Osteocyte (in vitro differentiated cells): ENCODE data around the gene ITGB8. TPM values are rescaled to one million over a fixed set of nuclear protein-coding genes. Genes with fewer than 3 reads are reported as not detected.

ENCODE experiments used
- DNase-seq: peaks from one replicate; pipeline ENCODE4 v3.0.0; 2021; ENCODE audit warnings: mixed read lengths; ENCODE audit not compliant: unreplicated experiment; ENCODE audit errors: extremely low spot score
- H3K27ac Mint-ChIP-seq: one replicate; pipeline ENCODE4 v1.8.0; 2021; ENCODE audit warnings: mild to moderate bottlenecking, mixed read lengths; ENCODE audit not compliant: unreplicated experiment
- H3K27me3 Mint-ChIP-seq: one replicate; pipeline ENCODE4 v1.8.0; 2021; ENCODE audit warnings: mixed read lengths; ENCODE audit not compliant: unreplicated experiment
- H3K36me3 Mint-ChIP-seq: one replicate; pipeline ENCODE4 v1.8.0; 2021; ENCODE audit warnings: mixed read lengths; ENCODE audit not compliant: unreplicated experiment
- H3K4me1 Mint-ChIP-seq: one replicate; pipeline ENCODE4 v1.8.0; 2021; ENCODE audit warnings: mixed read lengths; ENCODE audit not compliant: unreplicated experiment
- H3K4me3 Mint-ChIP-seq: one replicate; pipeline ENCODE4 v1.8.0; 2021; ENCODE audit warnings: mild to moderate bottlenecking, moderate library complexity, mixed read lengths; ENCODE audit not compliant: unreplicated experiment
- H3K9me3 Mint-ChIP-seq: one replicate; pipeline ENCODE4 v1.8.0; 2021; ENCODE audit warnings: mixed read lengths; ENCODE audit not compliant: unreplicated experiment
- total RNA-seq: library from RNA; stranded (reverse); gene quantifications from 2 replicates; pipeline ENCODE4 v1.2.1, GENCODE V29; 2021
- TF ChIP-seq, protein P1 (sequence below): fragments of 200-600 bp; sonication (generic); IDR thresholded peaks from 2 replicates; pipeline ENCODE4 v1.5.0; 2021; ENCODE audit warnings: antibody characterized with exemption, mild to moderate bottlenecking, moderate library complexity

ITGB8 gene
- total RNA-seq, 1 donor from 2014 or later: 2.4 TPM

DNA sequence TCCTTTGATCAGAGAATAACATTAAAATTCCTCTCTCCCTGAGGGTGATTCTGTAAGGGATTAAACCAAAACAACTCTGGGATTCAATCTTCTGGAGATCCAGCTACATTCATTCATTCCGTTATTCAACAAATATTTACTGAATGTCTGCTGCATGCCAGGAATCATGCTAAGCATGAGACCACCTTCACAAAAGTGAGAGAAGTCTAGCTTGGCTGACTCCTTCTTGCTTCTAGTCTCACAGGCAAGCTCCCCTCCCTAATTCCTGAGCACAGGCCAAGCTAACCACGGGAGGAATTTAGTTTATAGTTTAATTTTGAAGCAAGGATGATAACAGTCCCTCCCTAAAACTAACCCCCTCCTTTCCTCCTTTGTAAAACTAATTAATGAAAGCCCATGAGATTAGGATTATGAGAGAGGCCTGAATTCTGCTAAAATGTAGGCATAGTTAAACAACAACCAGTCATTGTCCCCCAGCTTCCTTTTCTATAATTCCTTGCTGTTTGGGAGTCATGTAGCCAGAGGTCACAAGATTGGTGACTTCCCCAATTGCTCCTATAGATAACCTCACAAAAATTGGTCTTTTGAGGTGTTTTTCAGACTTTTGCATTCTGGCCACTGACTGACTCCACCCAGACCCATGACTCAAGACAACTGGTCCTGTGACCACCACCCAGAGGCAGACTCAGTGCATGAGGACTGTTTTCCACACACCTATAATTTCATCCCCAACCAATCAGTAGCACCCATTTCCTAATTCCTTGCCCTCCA is 113.5 kb downstream of the ITGB8 start:
- H3K36me3 Mint-ChIP-seq: no peaks in the 10 kb centered on the region
- no peak for DNase-seq
- peaks cover 9% of the 10 kb centered on the region for H3K9me3 Mint-ChIP-seq
- H3K27ac Mint-ChIP-seq: no peak overlapping the region
- H3K4me3 Mint-ChIP-seq: no peak overlapping the region
- TF ChIP-seq, protein P1, sequence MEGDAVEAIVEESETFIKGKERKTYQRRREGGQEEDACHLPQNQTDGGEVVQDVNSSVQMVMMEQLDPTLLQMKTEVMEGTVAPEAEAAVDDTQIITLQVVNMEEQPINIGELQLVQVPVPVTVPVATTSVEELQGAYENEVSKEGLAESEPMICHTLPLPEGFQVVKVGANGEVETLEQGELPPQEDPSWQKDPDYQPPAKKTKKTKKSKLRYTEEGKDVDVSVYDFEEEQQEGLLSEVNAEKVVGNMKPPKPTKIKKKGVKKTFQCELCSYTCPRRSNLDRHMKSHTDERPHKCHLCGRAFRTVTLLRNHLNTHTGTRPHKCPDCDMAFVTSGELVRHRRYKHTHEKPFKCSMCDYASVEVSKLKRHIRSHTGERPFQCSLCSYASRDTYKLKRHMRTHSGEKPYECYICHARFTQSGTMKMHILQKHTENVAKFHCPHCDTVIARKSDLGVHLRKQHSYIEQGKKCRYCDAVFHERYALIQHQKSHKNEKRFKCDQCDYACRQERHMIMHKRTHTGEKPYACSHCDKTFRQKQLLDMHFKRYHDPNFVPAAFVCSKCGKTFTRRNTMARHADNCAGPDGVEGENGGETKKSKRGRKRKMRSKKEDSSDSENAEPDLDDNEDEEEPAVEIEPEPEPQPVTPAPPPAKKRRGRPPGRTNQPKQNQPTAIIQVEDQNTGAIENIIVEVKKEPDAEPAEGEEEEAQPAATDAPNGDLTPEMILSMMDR: no peak
- H3K4me1 Mint-ChIP-seq: no peaks in the 10 kb centered on the region
- peaks cover 4% of the 10 kb centered on the region for H3K27me3 Mint-ChIP-seq

DNA sequence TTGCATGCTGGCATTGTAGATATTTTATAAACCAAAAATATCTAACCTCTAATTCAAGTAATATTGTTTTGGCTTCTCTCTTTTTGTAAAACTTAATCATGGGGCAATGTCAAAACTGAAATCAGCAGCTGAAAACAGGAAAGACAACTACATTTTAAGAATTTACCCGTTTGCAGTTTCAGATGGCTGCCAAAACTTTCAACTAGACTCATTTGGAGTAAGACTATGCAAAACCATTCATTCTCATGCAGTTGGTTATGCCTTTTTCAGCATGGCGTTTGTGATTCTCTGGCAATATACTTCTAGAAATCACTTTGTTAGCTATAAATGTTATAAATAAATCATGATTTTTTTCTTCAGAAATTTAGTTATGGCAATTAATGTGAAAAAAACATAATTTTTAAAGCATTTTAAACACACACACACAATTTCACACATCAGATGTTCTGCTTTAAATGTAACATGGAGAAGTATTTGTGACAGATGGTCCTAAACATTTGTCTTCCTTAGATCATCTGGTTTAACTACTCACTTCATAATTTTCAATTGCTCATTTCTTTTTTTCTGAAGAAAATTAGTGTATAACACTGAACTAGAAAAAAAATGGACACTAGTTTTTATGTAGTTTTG is 116.4 kb downstream of the ITGB8 start:
- H3K4me3 Mint-ChIP-seq: no peak overlapping the region
- H3K27ac Mint-ChIP-seq: no peak overlapping the region
- DNase-seq: no peak
- H3K27me3 Mint-ChIP-seq: peaks cover 4% of the 10 kb centered on the region
- no peaks in the 10 kb centered on the region for H3K4me1 Mint-ChIP-seq
- TF ChIP-seq, protein P1: no peak
- H3K36me3 Mint-ChIP-seq: no peaks in the 10 kb centered on the region
- H3K9me3 Mint-ChIP-seq: peaks cover 9% of the 10 kb centered on the region

DNA sequence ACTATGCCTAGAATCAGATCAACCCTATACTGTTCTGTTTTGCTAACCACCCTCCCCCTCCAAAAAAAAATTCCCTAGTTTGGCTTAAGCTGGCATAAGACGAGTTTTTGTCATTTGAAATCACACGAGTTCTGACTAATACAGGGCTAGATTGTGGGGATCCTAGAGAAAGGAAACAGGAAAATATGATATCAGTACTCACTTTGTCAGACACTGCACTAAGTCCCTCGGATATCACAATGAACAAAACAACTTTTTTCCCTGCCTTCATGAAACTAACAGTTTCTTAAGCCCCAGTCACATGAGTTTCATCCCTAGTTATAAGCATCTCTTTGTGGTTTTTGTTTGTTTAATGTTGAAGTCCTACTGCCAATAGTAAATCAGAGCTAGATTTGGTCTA is 118.5 kb downstream of the ITGB8 start:
- Mint-ChIP-seq H3K27me3 (peaks cover 4% of the 10 kb centered on the region), H3K4me1 (no peaks in the 10 kb centered on the region), H3K9me3 (peaks cover 9% of the 10 kb centered on the region), H3K36me3 (no peaks in the 10 kb centered on the region), H3K27ac (no peak overlapping the region), H3K4me3 (no peak overlapping the region)
- TF ChIP-seq, protein P1: no peak
- no peak for DNase-seq

DNA sequence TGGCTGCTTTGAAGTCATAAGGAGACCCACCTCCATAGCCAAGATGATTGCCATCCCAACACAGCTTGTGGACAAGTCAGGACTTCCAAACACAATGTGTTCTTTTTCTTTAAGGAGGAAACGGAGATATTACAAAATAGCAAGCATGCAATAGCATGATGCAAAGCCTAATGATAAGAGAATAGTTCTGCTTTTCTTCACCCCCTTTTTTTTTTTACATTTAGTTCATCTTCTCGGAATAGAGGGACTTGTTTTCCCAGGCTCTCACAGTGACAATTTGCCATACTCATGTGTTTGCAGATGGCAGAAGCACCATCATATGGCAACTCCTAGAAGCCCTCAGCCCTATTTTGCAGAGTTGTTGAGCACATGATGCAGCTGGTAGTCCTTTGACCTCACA is 119.8 kb downstream of the ITGB8 start:
- TF ChIP-seq, protein P1: no peak
- Mint-ChIP-seq H3K27ac (no peak overlapping the region), H3K27me3 (peaks cover 4% of the 10 kb centered on the region), H3K36me3 (no peaks in the 10 kb centered on the region), H3K4me3 (no peak overlapping the region), H3K9me3 (no peaks in the 10 kb centered on the region), H3K4me1 (no peaks in the 10 kb centered on the region)
- DNase-seq: no peak

DNA sequence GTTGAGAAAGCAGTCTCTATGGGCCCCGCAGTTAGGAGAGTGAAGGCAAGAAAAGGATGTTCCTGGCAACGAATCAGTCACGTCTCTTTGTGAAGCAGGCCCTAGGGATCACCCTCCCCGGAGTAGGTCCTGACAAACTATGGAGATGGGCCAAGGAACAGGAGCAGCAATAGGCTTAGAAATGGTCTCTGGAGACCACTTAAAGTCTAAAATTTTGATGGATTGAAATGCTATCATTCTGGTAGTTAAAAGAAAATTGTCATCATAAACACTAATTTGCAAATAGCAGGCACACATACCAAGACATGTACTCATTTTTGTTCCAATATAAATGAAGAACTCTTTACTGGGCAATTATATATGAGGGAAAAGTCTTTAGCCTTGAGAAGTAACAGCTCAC is 123.5 kb downstream of the ITGB8 start:
- Mint-ChIP-seq H3K36me3 (no peaks in the 10 kb centered on the region), H3K4me3 (no peak overlapping the region), H3K27ac (no peak overlapping the region), H3K4me1 (no peaks in the 10 kb centered on the region), H3K27me3 (no peaks in the 10 kb centered on the region), H3K9me3 (no peaks in the 10 kb centered on the region)
- TF ChIP-seq, protein P1: no peak
- no peak for DNase-seq
